ENCODE data around the gene HEATR9. TPM values are rescaled to one million over a fixed set of nuclear protein-coding genes. Genes with fewer than 3 reads are reported as not detected.
"Not testable (repeated sequence)": the region's sequence is repeated elsewhere in the genome, so short reads cannot be mapped to it uniquely, and the experiment has no call there.

Gene HEATR9
- total and polyA plus RNA-seq, 7 experiments from 2014 or later, result 0.09 to 1.9 (median 0.22) TPM; not detected in 4

DNA sequence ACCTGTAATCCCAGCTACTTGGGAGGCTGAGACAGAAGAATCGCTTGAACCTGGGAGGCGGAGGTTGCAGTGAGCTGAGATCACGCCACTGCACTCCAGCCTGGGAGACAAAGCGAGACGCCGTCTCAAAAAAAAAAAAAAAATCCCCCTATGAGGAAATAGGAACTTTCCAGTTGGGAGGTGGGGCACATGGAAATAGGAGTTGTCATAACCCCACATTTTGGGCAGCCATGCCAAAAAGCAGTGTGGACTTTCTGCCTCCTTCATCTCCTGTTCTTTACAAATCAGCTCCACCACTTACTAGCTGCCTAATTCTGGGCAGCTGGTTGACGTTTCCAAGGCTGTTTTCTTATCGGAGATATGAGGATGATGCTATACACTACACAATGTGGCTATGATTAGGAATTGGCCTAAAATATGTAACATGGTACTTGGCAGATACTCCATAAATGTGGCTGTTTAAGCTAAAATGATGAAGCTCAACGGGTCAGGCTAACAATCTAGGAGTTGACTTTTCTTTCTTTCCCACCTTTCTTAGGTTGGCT is 33.0 kb upstream of the HEATR9 start:
- peaks cover 0 to 15% (median 2%) of the 10 kb centered on the region in 5 donors for H3K27me3 Mint-ChIP-seq
- Histone ChIP-seq H3K27ac (ENCODE audit: low read depth, low read length) (no peak overlapping the region), H3K36me3 (ENCODE audit: control insufficient read depth in 2 of 3, insufficient read depth in 3 of 3, low read length in 3 of 3) (no peaks in the 10 kb centered on the region), H3K27me3 (ENCODE audit: control insufficient read depth in 2 of 2, insufficient read depth in 2 of 2, low read length in 2 of 2) (no peaks in the 10 kb centered on the region), H3K4me3 (ENCODE audit: low read length) (no peak overlapping the region), H3K9me3 (ENCODE audit: control insufficient read depth in 2 of 3, low read length in 3 of 3) (no peaks in the 10 kb centered on the region), H3K4me1 (ENCODE audit: control insufficient read depth in 2 of 2, insufficient read depth in 2 of 2, low read length in 2 of 2) (peaks cover 0 to 64% of the 10 kb centered on the region in 2 donors)
- ChIA-PET POLR2A (no interaction called here), CTCF (no interaction called here)
- ATAC-seq (no peak), DNase-seq (no peak)
- no peak overlapping the region for H3K4me3 Mint-ChIP-seq
- H3K9me3 Mint-ChIP-seq, result no peaks in the 10 kb centered on the region
- H3K36me3 Mint-ChIP-seq, result peaks cover 0 to 3% (median 0%) of the 10 kb centered on the region in 5 donors
- intact Hi-C loops (cut with micrococcal nuclease), result no loop called here
- H3K27ac Mint-ChIP-seq, result peak overlapping the region in 1 of 9 donors; percentile 34
- peaks cover 0 to 35% (median 5%) of the 10 kb centered on the region in 7 donors for H3K4me1 Mint-ChIP-seq

- Mint-ChIP-seq H3K9me3 (no peaks in the 10 kb centered on the region), H3K27me3 (peaks cover 0 to 18% (median 2%) of the 10 kb centered on the region in 5 donors), H3K4me1 (peaks cover 0 to 42% (median 5%) of the 10 kb centered on the region in 7 donors), H3K36me3 (peaks cover 0 to 3% (median 0%) of the 10 kb centered on the region in 5 donors), H3K27ac (peak overlapping the region in 3 of 9 donors; percentile 34 to 72 (median 52)), H3K4me3 (peak overlapping the region in 2 of 10 donors; percentile 59 to 62)
- intact Hi-C loops (cut with micrococcal nuclease), result no loop called here
- no peaks in the 10 kb centered on the region for H3K27me3 ChIP-seq (ENCODE audit: control insufficient read depth in 2 of 2, insufficient read depth in 2 of 2, low read length in 2 of 2)
- peak; percentile 60 for ATAC-seq
- H3K27ac ChIP-seq (ENCODE audit: low read depth, low read length), result no peak overlapping the region
- ChIA-PET CTCF (no interaction called here), POLR2A (no interaction called here)
- DNase-seq, result no peak
- no peak overlapping the region for H3K4me3 ChIP-seq (ENCODE audit: low read length)
- H3K4me1 ChIP-seq (ENCODE audit: control insufficient read depth in 2 of 2, insufficient read depth in 2 of 2, low read length in 2 of 2), result peaks cover 0 to 69% of the 10 kb centered on the region in 2 donors
- no peaks in the 10 kb centered on the region for H3K9me3 ChIP-seq (ENCODE audit: control insufficient read depth in 2 of 3, low read length in 3 of 3)
- no peaks in the 10 kb centered on the region for H3K36me3 ChIP-seq (ENCODE audit: control insufficient read depth in 2 of 3, insufficient read depth in 3 of 3, low read length in 3 of 3)
Observed at GRCh38 chr17:35900708-35901480, 32.2 kb upstream of the HEATR9 start.

GRCh38 chr17:35900280-35900679 is 31.6 kb upstream of the HEATR9 start:
- H3K4me1 ChIP-seq (ENCODE audit: control insufficient read depth in 2 of 2, insufficient read depth in 2 of 2, low read length in 2 of 2), result peaks cover 0 to 75% of the 10 kb centered on the region in 2 donors
- DNase-seq, result no peak
- no peaks in the 10 kb centered on the region for H3K27me3 ChIP-seq (ENCODE audit: control insufficient read depth in 2 of 2, insufficient read depth in 2 of 2, low read length in 2 of 2)
- H3K36me3 ChIP-seq (ENCODE audit: control insufficient read depth in 2 of 3, insufficient read depth in 3 of 3, low read length in 3 of 3), result no peaks in the 10 kb centered on the region
- peak overlapping the region; percentile 16 for H3K4me3 ChIP-seq (ENCODE audit: low read length)
- ChIA-PET CTCF (no interaction called here), POLR2A (no interaction called here)
- peaks cover 0 to 5% (median 0%) of the 10 kb centered on the region in 5 donors for H3K36me3 Mint-ChIP-seq
- peaks cover 0 to 48% (median 5%) of the 10 kb centered on the region in 7 donors for H3K4me1 Mint-ChIP-seq
- H3K27me3 Mint-ChIP-seq, result peaks cover 0 to 19% (median 0%) of the 10 kb centered on the region in 5 donors
- H3K9me3 Mint-ChIP-seq, result no peaks in the 10 kb centered on the region
- ATAC-seq, result no peak
- no peaks in the 10 kb centered on the region for H3K9me3 ChIP-seq (ENCODE audit: control insufficient read depth in 2 of 3, low read length in 3 of 3)
- H3K27ac ChIP-seq (ENCODE audit: low read depth, low read length), result no peak overlapping the region
- H3K27ac Mint-ChIP-seq, result peak overlapping the region in 1 of 9 donors; percentile 72
- H3K4me3 Mint-ChIP-seq, result peak overlapping the region in 2 of 10 donors; percentile 18 to 59
- intact Hi-C loops (cut with micrococcal nuclease), result no loop called here

GRCh38 chr17:35898283-35899070 is 29.8 kb upstream of the HEATR9 start:
- Histone ChIP-seq H3K36me3 (ENCODE audit: control insufficient read depth in 2 of 3, insufficient read depth in 3 of 3, low read length in 3 of 3) (no peaks in the 10 kb centered on the region), H3K27ac (ENCODE audit: low read depth, low read length) (no peak overlapping the region), H3K4me1 (ENCODE audit: control insufficient read depth in 2 of 2, insufficient read depth in 2 of 2, low read length in 2 of 2) (peaks cover 0 to 77% of the 10 kb centered on the region in 2 donors), H3K9me3 (ENCODE audit: control insufficient read depth in 2 of 3, low read length in 3 of 3) (no peaks in the 10 kb centered on the region), H3K4me3 (ENCODE audit: low read length) (no peak overlapping the region), H3K27me3 (ENCODE audit: control insufficient read depth in 2 of 2, insufficient read depth in 2 of 2, low read length in 2 of 2) (no peaks in the 10 kb centered on the region)
- intact Hi-C loops (cut with micrococcal nuclease), result loop anchor here in 1 of 2 donors (5.0 kb wide), 1 partner anchor 34 kb away; the partner anchor contains the start of gene RDM1
- no peak for DNase-seq
- ChIA-PET POLR2A (no interaction called here), CTCF (interaction anchor here (0.7 kb wide), 1 partner anchor 28 kb away, joined by 3 read pairs; no protein-coding TSS in a partner anchor)
- H3K4me1 Mint-ChIP-seq, result peaks cover 0 to 51% (median 5%) of the 10 kb centered on the region in 7 donors
- ATAC-seq, result peak; percentile 30
- H3K9me3 Mint-ChIP-seq, result no peaks in the 10 kb centered on the region
- peaks cover 0 to 19% (median 0%) of the 10 kb centered on the region in 5 donors for H3K27me3 Mint-ChIP-seq
- peaks cover 0 to 8% (median 0%) of the 10 kb centered on the region in 5 donors for H3K36me3 Mint-ChIP-seq
- H3K4me3 Mint-ChIP-seq, result peak overlapping the region in 2 of 10 donors; percentile 15 to 54
- H3K27ac Mint-ChIP-seq, result peak overlapping the region in 1 of 9 donors; percentile 46

GRCh38 chr17:35897772-35898171 is 29.1 kb upstream of the HEATR9 start:
- intact Hi-C loops (cut with micrococcal nuclease), result loop anchor here in 1 of 2 donors (5.0 kb wide), 1 partner anchor 35 kb away; the partner anchor contains the start of gene RDM1
- peaks cover 0 to 79% of the 10 kb centered on the region in 2 donors for H3K4me1 ChIP-seq (ENCODE audit: control insufficient read depth in 2 of 2, insufficient read depth in 2 of 2, low read length in 2 of 2)
- H3K36me3 Mint-ChIP-seq, result peaks cover 0 to 11% (median 0%) of the 10 kb centered on the region in 5 donors
- POLR2A ChIA-PET; H3K27me3 ChIP-seq (ENCODE audit: control insufficient read depth in 2 of 2, insufficient read depth in 2 of 2, low read length in 2 of 2); H3K9me3 Mint-ChIP-seq; H3K27ac ChIP-seq (ENCODE audit: low read depth, low read length); H3K9me3 ChIP-seq (ENCODE audit: control insufficient read depth in 2 of 3, low read length in 3 of 3); DNase-seq; H3K4me3 ChIP-seq (ENCODE audit: low read length); ATAC-seq; H3K36me3 ChIP-seq (ENCODE audit: control insufficient read depth in 2 of 3, insufficient read depth in 3 of 3, low read length in 3 of 3): not testable (repeated sequence)
- peak overlapping the region in 2 of 10 donors; percentile 3 to 63 for H3K4me3 Mint-ChIP-seq
- CTCF ChIA-PET, result interaction anchor here (0.7 kb wide), 1 partner anchor 27 kb away, joined by 3 read pairs; no protein-coding TSS in a partner anchor
- peaks cover 0 to 56% (median 5%) of the 10 kb centered on the region in 7 donors for H3K4me1 Mint-ChIP-seq
- H3K27ac Mint-ChIP-seq, result peak overlapping the region in 1 of 9 donors; percentile 87
- peaks cover 0 to 19% (median 0%) of the 10 kb centered on the region in 5 donors for H3K27me3 Mint-ChIP-seq

Measured in naive thymus-derived CD4-positive, alpha-beta T cell (primary cell).